ENCODE results near the gene ZBTB46.

The ZBTB46 gene

DNA sequence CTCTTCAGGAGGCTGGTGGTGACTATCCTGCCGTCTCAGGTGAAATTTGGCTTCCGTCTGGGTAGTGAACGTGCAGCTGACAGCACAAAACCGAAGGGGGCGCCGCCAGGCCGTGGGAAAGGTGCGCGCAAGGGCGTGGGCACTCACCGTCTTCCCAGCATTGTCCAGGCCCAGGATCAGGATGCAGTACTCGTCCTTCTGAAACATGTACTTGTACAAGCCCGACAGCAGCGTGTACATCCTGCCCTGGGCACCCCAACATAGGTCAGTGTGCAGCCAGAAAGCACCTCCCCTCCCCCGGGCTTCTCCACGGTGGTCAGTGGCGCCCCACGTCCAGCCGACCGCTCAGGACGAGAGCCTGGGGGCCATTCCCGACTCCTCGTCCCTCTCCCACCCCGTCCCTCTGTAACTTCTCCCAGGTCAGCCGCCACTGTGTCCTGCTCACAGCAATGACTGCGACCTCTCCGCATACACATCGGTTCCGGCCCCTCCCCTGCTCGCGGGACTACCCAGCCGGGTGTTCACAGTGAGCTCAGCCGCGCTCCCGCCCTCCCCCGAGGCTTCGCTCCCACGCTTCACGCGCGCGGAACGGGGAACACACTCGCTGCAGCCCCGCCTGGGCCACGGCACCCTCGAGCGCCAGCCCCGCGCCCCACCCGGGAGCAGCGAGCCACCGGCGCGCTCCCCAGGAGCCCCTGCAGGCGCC is 124.1 kb downstream of the ZBTB46 start:
- DNase-seq (ENCODE audit: low read depth in 2 of 2): peak; percentile 43 to 60

DNA sequence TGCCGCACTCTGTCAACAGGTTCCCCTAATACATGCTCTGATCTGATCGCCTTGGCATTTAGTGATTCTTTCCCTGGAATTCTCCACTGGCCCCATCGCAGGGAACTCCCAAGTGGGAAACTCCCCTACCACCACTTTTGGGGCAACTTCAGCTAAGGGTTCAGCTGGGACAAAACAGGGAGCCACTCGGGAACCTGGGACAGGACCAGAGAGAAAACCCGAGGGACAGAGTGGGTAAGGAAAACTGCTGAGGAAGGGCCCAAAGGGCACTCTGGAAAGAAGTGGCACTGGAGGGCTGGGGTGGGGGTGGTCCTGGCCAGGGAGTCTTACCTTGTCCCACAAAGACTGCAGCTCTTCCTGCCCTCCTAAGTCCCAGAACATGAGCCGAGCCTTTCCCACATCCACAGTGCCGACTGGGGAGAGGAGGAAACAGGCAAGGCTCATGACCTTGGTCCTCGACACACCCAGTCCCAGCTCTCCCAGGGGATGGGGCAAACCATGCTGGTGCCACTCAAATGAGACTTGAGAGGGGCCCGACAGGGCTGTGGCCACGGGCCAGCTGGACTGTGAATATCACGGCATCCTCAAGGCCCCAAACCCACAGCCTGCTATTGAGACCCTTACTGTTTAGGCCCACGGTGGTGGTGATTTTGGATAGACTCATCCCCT is 124.9 kb downstream of the ZBTB46 start:
- no peak for DNase-seq (ENCODE audit: low read depth in 2 of 2)

DNA sequence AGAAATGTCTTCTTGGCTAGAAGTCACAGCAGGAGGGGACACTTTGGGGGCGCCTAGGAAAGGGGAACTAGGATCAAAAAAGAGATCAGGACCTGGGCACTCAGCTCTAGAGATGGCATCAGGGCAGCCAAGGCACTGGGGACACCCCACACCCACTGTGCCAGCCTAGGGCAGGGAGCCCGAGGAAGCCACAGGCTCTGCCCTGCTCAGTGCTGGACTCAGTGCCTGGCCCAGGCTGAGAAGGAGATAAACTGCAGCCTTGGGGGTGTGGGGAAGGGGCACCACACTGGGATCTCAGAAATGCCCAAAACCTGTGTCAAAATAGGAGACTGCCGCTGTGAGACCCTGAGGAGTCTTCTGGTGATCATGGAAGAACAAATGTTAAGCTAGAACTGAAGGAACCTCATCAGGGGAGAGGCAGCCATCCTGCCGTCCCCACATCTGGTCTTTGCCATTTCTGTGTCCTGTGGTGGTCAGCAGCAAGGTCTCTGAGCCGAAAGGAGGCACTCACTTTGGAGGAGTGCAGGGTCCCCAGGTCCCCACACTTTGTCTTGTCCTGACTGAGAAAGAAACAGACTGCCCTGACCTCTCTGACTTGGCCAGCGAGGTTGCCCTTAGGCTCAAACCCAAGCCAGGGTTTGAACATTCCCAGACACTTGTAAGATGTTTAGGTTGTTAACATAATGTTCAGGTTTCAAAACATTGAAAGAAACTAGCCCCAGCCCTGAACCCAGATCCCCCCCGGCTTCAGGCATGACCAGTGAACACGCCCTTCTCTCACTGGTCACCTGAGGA is 125.6 kb downstream of the ZBTB46 start:
- DNase-seq (ENCODE audit: low read depth in 2 of 2): no peak

DNA sequence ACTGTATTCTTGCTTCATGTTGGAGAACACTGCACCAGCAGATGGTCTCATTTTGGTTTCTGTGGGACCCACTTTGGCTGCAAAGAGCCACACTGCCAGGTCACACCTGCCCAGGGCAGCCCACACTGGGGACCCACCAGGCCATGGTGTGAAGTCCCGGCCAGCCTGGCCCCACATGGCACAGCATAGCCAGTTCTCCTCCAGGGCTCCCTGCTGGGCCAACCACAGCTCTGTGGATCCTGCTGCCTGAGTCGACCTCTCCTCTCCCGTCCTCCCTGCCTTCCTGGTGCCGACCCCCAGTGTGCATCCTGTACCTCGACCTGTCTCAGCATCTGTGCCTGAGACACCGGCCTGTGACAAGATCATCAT is 126.3 kb downstream of the ZBTB46 start:
- DNase-seq (ENCODE audit: low read depth in 2 of 2): no peak

DNA sequence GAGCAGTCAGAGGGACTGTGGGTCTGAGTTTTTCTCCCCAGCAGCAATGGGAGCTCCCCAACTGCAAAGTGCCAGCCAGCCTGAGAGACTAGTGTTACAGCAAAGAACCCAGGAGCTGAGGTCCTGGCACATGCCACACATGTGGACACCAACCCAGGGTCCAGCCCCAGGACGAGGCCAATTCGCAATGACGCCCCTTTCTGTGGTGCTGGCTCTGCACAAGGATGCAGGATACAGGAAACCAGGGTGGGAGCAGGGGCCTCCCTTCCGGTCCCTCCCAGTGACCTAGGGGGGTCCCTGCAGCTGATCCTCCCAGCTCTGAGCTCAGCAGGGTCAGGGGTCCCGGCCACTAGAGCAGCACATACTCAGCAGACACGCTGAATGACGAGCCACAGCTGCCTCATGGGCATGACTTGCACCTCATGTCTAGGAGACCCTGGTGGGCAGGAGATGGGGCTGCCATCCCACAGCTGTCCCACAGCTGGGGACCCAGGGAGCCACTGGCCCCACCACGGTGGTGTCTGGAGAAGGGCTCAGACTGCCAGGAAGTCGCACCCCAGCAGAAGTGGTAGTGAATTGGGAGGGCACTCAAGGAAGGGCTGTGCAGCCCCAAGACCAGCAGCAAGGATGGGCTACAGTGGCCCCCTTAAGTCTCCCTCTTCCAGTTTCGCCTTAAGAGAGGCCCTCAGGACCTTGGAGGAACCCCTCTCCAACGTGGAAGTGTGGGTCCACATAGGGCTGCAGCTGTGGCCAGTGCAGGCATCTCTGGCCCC is 126.9 kb downstream of the ZBTB46 start:
- DNase-seq (ENCODE audit: low read depth in 2 of 2): no peak

DNA sequence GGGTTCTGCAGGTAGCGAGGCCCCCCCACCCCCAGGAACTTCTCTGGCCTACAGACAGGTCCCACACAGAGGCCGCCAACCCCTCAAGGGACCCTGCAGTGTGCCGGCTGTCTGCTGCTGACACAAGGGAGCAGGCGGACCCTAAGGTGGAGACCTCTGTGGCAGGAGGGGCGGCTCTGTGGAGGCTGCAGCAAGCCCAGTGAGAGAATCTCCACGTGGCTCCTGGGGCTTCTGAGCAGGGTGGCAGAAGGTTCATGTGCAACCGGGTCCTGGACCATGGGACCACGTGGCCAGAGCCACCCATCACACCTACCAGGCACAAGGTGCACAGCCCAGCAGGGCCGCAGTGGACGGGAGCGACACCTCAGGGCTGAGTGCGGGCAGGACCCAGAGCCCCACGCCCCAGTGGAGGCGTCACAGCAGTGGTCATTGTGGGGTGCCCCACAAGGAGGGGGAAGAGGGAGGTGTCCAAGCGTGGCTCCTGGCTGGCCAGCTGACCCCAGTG is 127.5 kb downstream of the ZBTB46 start:
- DNase-seq (ENCODE audit: low read depth in 2 of 2): no peak

DNA sequence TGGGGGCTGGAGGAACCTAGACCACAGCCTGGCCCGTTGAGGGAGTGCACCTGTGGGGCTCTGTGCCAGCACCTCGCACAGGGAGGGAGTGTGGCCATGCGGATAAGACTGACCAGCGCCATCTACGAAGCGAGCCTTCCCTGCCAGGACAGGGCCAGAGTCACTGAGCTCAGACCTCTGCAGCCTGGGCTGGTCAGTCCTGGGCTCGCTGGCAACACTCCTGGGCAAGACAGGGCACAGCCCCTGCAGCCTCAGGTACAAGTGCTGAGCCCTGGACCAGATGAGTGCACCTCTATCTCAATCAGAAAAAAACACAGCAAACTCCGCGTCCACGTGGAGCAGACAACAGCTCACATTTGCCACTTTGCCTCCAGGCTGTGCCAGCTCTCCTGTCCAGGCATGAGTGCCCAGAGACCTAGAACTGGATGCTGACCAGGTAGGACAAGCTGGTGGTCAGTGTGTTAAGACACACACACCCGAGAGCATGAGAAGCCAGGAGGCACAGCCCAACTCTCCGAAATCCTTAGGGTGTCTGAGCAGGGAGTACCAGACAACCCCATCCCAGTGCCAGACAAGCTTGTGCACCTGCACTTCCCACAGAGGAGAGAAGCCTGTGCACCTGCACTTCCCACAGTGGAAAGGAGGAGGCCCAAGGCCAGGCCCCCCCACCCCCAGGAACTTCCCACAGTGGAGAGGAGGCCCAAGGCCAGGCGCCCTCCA is 128.2 kb downstream of the ZBTB46 start:
- no peak for DNase-seq (ENCODE audit: low read depth in 2 of 2)

DNA sequence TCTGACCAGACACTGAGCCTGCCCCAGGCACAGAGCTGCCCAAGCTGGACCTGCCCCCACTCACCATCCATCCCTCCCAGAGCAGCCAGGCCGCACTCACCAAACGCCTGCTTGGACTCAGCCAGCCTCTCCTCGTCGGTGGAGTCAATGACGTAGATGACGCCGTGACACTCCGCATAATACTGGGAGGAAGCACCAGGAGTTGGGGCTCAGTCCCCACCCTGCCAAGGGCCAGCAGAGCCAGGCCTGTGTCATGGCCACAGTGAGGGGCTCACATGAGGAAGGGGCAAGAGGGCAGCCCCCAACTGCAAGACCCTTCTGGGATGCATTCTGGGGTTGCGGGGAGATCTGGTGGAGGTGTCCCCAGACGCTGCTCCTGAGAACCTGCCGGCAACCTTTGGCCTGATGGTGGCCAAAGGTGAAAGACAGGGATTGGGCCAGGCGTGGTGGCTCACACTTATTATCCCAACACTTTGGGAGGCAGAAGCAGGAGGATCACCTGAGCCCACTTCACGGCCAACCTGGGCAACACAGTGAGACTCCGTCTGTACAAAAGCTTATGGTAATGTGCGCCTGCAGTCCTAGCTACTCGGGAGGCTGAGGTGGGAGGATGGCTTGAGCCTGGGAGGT is 128.9 kb downstream of the ZBTB46 start:
- DNase-seq (ENCODE audit: low read depth in 2 of 2): no peak

DNA sequence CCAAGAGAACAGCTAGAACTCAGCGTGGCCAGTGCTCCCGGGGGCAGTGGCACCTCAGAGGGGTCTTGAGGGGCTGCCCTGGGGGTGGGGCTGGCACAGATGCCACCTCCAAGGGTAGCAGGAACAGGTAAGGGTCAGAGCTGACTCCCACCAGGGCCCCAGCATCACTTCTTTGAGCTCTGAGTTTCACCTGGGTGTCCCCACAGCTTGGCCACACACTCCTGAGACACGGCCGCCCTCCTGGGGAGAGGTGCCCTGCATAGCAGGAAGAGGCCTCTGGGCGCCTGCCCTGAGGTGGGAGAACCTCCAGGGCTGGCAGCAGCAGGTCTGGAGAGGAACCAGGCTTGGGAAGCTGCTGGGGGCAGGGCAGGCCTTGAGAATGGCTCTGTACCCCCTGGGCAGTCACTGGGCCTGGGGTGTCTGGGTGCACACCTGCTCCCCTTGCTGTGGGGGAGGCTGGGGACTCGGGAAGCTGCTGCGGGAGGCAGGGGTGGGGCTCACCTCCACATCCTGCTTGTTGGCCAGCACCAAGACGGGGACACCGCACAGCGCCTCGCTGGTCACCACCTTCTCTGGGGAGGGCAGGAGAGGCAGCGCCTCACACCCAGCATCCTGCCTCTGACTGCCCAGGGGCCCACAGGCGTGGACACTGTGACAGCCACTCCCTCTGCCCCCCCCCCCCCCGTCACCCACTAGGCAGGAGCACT is 129.6 kb downstream of the ZBTB46 start:
- DNase-seq (ENCODE audit: low read depth in 2 of 2): no peak

DNA sequence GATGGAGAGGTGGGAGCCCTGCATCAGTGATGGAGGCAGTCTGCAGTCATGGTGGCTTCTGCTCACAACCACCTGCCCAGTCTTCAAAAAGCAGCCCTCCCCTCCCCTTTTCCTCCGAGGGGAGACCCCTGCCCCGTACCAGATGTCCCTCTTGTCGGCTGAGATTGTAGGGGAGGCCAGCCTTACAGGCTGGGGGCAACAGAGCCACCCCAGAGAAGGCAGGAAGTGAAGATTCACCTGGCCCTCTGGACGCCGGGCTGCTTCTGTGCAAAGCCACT is 130.1 kb downstream of the ZBTB46 start:
- DNase-seq (ENCODE audit: low read depth in 2 of 2): no peak

DNA sequence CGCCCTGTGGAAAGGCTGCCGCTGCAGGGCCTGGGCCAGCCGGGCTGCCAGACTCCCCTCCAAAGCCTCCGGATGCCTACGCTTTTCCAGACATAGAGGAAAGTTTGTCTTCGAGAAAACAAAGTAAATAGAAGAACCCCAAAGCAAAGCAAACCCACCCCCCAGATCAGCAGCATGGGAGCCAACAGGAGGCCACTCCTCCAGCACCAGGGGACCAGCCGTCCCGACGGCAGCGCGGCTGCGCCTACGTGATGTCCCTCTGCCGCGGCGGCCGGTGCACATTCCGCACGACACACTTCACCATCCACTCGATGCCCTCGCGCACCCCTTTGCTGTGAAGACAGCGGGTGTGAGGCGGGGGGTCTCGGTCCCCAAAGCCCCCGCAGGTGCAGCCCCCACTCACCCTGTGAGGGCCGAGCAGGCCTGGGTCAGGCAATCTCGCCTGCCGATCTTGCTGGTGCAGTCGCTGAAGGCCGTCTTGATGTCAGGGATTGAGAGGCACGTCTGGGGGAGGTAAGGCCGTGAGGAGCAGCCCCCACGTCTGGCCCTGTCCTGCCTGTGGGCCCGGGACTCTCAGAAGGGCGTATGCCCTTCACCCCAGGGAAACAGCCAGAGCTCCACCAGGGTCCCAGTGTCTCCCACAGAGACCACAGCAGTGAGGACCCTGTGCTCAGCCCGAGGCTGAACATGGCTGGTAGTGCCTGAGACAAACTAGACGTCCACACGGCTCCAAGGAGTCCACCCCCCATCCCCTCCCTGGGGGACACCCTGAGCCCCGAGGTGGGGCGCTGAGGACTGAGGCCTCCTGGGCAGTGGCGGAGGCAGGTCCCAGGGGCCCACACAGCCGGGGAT is 130.6 kb downstream of the ZBTB46 start:
- no peak for DNase-seq (ENCODE audit: low read depth in 2 of 2)

DNA sequence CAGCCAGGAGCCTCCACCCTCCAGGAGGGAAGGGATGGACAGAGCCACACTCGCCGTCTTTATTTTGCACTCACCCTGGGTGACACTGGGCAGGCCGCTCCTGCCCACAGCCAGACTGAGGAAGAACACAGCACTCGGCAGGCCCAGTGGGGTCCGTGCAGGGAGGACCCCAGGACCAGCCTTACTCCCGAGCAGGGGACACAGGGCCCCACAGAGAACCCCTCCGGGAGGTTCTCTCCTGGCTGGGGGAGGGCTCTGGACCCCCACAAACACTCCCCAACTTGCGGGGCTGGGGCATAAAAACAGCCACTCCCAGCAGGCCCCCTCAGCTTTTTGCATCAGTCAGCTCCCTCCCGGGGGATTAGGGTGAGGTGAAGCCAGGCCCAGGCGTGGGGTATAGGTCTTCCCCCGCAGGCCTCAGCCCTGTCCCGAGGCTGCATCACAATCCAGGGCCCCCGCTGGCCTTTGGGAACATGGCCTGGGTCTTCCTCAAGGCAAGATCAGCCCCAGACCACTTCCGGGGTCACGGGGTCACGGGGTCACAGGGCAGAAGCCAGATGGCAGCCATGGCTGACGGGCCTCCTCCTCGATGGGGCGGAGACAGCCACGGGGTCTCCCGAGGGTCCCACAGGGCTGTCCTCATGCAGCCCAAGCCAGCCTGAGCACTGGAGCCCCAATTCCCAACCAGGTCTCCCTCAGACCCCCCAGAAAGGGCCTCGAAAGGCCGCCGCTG is 131.4 kb downstream of the ZBTB46 start:
- no peak for DNase-seq (ENCODE audit: low read depth in 2 of 2)

DNA sequence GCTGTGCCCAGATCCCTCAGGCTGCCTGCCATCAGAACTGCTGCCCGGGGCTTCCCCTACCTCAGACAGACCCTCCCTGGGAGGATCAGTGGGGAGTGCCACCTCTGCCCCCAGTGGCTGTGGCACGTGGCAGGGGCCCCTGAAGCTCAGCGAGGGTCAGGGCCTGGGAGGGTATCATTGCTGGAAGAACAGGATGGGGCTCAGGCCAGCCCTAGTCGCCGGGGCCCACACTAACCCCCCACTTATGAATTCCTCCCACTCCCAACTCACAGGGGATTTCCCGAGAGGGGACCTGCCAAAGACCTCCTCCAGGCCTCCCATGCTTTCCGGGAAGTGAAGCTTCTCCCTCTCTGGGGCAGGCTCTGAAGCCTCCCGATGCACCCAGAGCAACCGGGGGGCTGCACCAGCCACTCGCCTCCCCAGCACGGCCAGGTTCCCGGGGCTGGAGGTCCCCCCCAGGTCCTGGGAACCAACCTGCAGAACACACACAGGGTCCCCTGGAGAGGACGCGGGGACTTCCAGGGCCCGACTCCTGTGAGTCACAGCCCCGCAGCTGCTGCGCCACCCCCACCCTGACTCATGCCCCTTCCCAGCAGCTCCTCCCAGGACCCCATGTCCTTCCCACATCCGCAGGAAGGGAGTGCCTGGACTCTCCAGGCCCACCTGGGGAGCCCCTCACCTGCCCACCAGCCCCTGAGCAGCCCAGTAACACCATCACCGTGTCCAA is 132.2 kb downstream of the ZBTB46 start:
- DNase-seq (ENCODE audit: low read depth in 2 of 2): peak in 1 of 2 donors; percentile 29

DNA sequence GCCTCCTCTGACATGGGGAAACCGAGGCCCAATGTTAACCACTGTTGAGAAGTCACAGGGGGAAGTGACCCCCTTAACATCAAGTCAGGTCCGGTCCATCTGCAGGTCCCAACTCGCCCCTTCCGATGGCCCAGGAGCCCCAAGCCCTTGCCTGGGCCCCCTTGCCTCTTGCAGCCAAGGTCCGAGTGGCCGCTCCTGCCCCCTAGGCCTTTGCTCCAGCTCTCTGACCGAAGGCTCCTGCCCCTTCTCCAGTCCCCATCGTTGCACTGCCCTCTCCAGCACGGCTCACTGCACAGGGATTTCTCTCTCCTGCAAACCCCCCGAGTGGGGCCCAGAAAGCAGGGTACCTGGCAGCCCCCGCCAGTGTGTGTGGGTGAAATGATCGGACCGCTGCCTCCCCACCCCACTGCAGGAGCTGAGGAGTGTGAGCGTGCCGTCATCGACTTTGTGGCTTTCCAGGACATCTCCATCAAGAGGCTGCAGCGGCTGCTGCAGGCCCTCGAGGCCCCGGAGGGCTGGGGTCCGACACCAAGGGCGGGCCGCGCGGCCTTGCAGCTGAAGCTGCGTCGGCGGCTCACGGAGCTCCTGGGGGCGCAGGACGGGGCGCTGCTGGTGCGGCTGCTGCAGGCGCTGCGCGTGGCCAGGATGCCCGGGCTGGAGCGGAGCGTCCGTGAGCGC is 133.1 kb downstream of the ZBTB46 start:
- no peak for DNase-seq (ENCODE audit: low read depth in 2 of 2)

DNA sequence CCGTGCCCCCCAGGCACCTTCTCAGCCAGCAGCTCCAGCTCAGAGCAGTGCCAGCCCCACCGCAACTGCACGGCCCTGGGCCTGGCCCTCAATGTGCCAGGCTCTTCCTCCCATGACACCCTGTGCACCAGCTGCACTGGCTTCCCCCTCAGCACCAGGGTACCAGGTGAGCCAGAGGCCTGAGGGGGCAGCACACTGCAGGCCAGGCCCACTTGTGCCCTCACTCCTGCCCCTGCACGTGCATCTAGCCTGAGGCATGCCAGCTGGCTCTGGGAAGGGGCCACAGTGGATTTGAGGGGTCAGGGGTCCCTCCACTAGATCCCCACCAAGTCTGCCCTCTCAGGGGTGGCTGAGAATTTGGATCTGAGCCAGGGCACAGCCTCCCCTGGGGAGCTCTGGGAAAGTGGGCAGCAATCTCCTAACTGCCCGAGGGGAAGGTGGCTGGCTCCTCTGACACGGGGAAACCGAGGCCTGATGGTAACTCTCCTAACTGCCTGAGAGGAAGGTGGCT is 133.7 kb downstream of the ZBTB46 start:
- DNase-seq (ENCODE audit: low read depth in 2 of 2): no peak

DNA sequence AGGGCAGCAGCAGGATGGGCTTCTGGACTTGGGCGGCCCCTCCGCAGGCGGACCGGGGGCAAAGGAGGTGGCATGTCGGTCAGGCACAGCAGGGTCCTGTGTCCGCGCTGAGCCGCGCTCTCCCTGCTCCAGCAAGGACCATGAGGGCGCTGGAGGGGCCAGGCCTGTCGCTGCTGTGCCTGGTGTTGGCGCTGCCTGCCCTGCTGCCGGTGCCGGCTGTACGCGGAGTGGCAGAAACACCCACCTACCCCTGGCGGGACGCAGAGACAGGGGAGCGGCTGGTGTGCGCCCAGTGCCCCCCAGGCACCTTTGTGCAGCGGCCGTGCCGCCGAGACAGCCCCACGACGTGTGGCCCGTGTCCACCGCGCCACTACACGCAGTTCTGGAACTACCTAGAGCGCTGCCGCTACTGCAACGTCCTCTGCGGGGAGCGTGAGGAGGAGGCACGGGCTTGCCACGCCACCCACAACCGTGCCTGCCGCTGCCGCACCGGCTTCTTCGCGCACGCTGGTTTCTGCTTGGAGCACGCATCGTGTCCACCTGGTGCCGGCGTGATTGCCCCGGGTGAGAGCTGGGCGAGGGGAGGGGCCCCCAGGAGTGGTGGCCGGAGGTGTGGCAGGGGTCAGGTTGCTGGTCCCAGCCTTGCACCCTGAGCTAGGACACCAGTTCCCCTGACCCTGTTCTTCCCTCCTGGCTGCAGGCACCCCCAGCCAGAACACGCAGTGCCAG is 134.3 kb downstream of the ZBTB46 start, which contains the start of gene TNFRSF6B:
Gene TNFRSF6B, plus strand, starts transcription at position 25 of the 729 bp plus-strand sequence. Its CDS starts 116 bp downstream, at position 141.
- no peak for DNase-seq (ENCODE audit: low read depth in 2 of 2)

DNA sequence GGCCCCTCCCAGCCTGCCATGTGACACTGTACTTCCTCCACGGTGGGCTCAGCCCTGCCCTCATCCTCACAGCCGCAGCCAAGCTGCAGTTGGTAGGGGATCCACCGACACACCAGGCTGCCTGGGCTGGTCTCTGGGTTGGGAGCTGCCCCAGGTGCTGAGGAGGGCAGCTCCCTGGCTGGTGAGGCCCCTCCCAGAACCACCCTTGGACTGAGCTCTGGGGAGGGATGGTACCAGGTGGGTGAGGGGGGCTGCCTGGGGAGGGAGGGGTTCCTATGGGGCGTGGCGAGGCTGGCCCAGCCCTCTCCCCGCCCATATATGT is 134.8 kb downstream of the ZBTB46 start:
- no peak for DNase-seq (ENCODE audit: low read depth in 2 of 2)

Data from stimulated activated CD8-positive, alpha-beta memory T cell treated with anti-CD3 and anti-CD28 coated beads, Interleukin-7, amount 100 ng/mL, for 4 hours (primary cell).